ENCODE results near the gene ARID5B. TPM values are rescaled to one million over a fixed set of nuclear protein-coding genes. Genes with fewer than 3 reads are reported as not detected.

ARID5B gene
- total RNA-seq, 1 donor from 2014 or later: 22.8 TPM

DNA sequence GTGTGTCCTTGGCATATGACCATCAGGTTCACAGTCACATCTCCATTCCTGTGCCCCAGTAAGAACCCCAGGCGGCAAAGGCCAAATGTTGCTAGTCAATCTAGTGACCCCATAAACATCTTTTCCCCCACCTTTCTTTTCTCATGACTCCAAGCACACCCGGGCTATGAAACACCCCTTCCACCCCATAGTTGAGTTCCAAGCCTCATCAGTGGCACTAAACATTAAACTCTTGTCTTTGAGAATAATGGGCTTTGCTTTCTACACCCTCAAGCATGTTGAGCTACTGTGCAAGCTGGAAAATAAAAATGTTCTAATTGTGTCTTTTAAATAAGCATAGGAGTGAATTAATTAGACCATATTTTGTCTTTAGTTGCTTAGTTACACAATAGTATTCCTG is 9.4 kb downstream of the ARID5B start:
- TF ChIP-seq, protein P1, sequence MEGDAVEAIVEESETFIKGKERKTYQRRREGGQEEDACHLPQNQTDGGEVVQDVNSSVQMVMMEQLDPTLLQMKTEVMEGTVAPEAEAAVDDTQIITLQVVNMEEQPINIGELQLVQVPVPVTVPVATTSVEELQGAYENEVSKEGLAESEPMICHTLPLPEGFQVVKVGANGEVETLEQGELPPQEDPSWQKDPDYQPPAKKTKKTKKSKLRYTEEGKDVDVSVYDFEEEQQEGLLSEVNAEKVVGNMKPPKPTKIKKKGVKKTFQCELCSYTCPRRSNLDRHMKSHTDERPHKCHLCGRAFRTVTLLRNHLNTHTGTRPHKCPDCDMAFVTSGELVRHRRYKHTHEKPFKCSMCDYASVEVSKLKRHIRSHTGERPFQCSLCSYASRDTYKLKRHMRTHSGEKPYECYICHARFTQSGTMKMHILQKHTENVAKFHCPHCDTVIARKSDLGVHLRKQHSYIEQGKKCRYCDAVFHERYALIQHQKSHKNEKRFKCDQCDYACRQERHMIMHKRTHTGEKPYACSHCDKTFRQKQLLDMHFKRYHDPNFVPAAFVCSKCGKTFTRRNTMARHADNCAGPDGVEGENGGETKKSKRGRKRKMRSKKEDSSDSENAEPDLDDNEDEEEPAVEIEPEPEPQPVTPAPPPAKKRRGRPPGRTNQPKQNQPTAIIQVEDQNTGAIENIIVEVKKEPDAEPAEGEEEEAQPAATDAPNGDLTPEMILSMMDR (conservative IDR thresholded peaks at IDR 0.05; ENCODE audit: low read depth, low read length): no peak
- DNase-seq (ENCODE audit: low read depth): no peak

DNA sequence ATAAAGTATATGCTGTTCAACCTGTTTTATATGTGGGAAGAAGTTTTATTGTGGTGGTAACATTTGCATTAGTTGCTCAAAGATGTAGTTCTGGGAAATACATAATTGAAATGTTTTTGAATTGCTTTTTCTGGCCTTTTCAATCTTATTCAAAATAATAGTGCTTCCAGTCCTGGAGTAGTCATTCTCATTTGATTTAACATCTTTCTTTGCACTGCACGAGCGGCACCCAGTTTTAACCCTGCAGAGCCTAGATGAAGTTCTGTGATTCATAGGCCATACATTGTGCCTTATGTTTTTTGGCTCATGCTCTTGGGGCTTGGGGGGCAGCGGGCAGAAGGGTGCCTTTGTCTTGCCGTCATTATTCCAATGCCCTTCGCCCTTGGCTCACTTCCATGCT is 9.9 kb downstream of the ARID5B start:
- TF ChIP-seq, protein P1 (conservative IDR thresholded peaks at IDR 0.05; ENCODE audit: low read depth, low read length): no peak
- no peak overlapping the region for H3K4me3 ChIP-seq (ENCODE audit: low read depth, low read length)
- no peak for DNase-seq (ENCODE audit: low read depth)

More for the DNA sequence above, 9.4 kb downstream of the ARID5B start:
- H3K4me3 ChIP-seq (ENCODE audit: low read depth, low read length): no peak overlapping the region

DNA sequence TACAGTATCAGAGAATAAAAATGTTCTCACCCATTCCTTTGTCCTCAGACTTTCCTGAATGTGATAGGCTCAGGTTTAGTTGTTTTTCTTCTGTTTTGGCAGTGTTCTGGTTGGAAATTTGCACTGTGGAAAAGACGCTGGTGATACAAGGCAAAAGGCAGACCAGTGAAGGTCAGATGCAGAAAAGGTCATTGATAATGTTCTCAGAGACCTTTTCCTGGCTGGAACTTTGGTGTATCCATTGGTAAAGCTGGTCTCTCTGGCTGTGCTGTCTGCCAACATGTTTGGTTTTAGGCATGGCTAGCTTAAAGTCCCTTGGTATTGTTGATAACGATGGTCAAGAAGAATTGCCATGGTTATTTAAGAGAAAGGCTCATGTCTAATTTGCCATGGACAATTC is 11.5 kb downstream of the ARID5B start:
- no peak for DNase-seq (ENCODE audit: low read depth)
- H3K4me3 ChIP-seq (ENCODE audit: low read depth, low read length): no peak overlapping the region
- TF ChIP-seq, protein P1 (conservative IDR thresholded peaks at IDR 0.05; ENCODE audit: low read depth, low read length): no peak

DNA sequence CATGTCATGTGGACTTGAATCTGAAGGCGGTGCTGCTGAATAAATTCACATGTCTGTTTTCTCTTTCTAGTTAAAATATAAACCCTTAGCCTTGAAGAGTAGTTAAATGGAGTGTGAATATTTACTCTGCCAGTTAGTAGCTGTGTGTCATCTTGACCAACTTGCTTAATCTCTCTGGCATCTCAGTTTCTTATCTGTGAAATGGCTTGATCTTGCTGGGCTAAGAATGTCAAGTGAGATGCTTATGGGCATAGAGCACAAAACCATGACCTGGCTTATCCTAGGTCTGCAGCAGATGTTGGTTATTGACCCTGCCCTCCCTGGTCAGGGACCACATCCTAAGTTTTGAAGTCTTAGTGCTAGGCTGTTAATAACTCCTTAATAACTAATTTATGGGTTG is 16.6 kb downstream of the ARID5B start:
- TF ChIP-seq, protein P1 (conservative IDR thresholded peaks at IDR 0.05; ENCODE audit: low read depth, low read length): no peak
- H3K4me3 ChIP-seq (ENCODE audit: low read depth, low read length): no peak overlapping the region
- DNase-seq (ENCODE audit: low read depth): no peak

DNA sequence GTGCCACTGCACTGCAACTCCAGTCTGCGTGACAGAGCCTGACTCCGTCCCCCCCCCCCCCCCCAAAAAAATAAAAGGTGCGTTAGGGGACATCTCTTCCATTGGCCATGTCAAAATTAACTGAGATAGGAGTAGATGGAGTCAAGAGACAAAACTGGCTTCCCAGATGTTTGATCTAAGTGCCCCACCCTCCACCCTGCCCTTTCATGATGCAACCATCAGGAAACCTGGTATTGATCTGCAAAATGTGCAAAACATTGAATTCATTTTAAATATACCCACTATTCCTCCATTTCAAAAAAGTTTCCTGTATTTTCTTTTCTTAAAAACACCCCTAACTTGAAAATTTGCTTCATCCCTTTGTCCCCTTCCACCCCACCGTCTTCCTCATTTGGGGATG is 17.5 kb downstream of the ARID5B start:
- H3K4me3 ChIP-seq (ENCODE audit: low read depth, low read length): no peak overlapping the region
- DNase-seq (ENCODE audit: low read depth): no peak
- TF ChIP-seq, protein P1 (conservative IDR thresholded peaks at IDR 0.05; ENCODE audit: low read depth, low read length): no peak

DNA sequence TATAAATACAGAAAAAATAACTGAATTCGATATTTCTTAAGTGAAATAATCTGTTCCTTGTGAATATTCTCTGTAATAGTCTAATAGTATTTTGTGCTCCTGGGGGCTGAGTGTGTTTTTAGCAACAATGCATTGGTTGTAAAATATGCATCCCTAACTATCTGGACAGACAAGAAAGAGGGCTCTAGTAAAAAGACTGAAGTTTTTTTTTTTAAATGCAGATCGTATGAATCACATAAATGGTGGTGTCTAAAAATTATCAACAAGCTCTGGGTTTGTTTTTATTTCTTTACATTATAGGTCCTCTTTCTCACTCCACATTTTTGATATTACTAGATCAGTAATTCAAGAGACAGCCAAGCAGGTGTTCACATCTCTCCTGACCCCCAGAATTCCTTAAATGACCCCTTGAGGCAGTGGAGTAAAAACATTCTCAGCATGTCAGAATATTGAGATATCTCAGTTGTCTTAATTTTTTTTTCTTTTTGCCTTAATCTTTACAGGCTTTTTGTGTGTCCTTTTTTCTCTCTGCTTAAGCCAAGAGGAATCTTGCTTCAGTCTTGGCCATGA is 18.2 kb downstream of the ARID5B start:
- TF ChIP-seq, protein P1 (conservative IDR thresholded peaks at IDR 0.05; ENCODE audit: low read depth, low read length): no peak
- no peak overlapping the region for H3K4me3 ChIP-seq (ENCODE audit: low read depth, low read length)
- DNase-seq (ENCODE audit: low read depth): no peak

DNA sequence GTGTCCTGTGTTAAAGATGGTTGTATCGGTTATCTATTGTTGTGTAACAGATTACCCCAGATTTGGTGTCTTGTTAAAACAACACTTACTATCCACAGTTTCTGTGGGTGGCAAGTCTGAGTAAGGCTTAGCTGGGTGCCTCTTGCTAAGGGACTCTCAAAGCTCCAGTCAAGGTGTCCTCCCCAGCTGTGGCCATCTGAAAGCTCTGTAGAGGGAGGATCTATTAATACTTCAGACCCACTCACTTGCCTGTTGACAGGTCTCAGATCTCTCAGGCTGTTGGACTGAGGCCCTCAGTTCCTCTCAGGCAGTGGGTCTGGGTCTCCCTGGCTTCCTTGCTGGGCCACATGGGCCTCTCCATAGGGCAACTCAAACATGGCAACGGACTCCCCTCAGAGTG is 19.6 kb downstream of the ARID5B start:
- TF ChIP-seq, protein P1 (conservative IDR thresholded peaks at IDR 0.05; ENCODE audit: low read depth, low read length): no peak
- DNase-seq (ENCODE audit: low read depth): no peak
- no peak overlapping the region for H3K4me3 ChIP-seq (ENCODE audit: low read depth, low read length)
